Measurements from ENCODE around the gene DDX17. TPM values are rescaled to one million over a fixed set of nuclear protein-coding genes. Genes with fewer than 3 reads are reported as not detected.
A peak's percentile ranks its signal among the peaks of the same experiment; 100 is the strongest.

The DDX17 gene
- total and polyA plus RNA-seq, 4 donors = 141 to 1,771 (median 262) TPM

DNA sequence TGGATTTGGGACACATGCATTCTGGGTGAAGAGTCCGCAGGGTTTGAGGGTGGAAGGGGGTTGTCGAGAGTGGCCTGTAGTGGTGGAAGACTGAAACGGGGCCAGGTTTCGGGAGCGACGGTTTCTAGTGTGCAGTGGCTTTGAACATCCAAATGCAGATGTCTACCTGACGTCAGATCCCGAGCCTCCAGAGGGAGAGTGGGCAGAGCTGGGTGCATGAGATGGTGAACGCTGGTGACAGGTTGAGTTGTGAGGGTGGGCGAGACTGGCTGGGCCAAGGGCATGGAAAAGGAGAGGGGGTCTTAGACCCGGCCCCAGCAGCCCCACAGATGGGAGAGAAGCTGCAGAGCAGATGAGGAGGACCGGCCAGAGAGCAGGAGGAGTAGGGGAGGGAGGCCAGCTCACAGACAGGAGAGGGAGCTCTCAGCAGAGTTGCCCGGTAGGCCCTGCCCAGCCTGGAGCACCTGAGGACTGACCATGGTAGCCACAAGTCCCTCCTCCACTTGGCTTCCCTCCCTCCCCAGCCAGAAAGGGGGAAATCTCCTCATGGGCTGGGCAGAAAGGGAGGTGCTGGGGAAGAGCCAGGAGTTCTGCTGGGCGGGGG is 65.3 kb downstream of the DDX17 start:
- Histone ChIP-seq H3K4me1 (ENCODE audit: control insufficient read depth in 5 of 5, insufficient read depth in 5 of 5, low read length in 5 of 5) (no peaks in the 10 kb centered on the region), H3K9ac (ENCODE audit: insufficient read depth in 1 of 2, low read length in 2 of 2) (no peak overlapping the region), H3K4me3 (no peak overlapping the region), H3K27ac (ENCODE audit: low read depth in 1 of 2, low read length in 1 of 2) (peak overlapping the region in 1 of 2 donors; percentile 43), H3K27me3 (ENCODE audit: control insufficient read depth in 3 of 3, insufficient read depth in 3 of 3, low read length in 2 of 3) (peaks cover 0 to 16% (median 0%) of the 10 kb centered on the region in 3 donors), H3K9me3 (ENCODE audit: control insufficient read depth in 4 of 4, insufficient read depth in 3 of 4, low read length in 3 of 4) (no peaks in the 10 kb centered on the region), H3K36me3 (ENCODE audit: control insufficient read depth in 4 of 4, insufficient read depth in 4 of 4, low read length in 4 of 4) (no peaks in the 10 kb centered on the region)
- no peak for ATAC-seq (ENCODE audit: insufficient read depth, low FRiP score)
- TF ChIP-seq, protein P1, sequence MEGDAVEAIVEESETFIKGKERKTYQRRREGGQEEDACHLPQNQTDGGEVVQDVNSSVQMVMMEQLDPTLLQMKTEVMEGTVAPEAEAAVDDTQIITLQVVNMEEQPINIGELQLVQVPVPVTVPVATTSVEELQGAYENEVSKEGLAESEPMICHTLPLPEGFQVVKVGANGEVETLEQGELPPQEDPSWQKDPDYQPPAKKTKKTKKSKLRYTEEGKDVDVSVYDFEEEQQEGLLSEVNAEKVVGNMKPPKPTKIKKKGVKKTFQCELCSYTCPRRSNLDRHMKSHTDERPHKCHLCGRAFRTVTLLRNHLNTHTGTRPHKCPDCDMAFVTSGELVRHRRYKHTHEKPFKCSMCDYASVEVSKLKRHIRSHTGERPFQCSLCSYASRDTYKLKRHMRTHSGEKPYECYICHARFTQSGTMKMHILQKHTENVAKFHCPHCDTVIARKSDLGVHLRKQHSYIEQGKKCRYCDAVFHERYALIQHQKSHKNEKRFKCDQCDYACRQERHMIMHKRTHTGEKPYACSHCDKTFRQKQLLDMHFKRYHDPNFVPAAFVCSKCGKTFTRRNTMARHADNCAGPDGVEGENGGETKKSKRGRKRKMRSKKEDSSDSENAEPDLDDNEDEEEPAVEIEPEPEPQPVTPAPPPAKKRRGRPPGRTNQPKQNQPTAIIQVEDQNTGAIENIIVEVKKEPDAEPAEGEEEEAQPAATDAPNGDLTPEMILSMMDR (IDR thresholded peaks at IDR 0.05; ENCODE audit: control extremely low read depth, extremely low read depth) = no peak
- 84 to 86% methylated on average over 14 of the region's 14 CpGs for WGBS, 2 donors
- DNase-seq = no peak

DNA sequence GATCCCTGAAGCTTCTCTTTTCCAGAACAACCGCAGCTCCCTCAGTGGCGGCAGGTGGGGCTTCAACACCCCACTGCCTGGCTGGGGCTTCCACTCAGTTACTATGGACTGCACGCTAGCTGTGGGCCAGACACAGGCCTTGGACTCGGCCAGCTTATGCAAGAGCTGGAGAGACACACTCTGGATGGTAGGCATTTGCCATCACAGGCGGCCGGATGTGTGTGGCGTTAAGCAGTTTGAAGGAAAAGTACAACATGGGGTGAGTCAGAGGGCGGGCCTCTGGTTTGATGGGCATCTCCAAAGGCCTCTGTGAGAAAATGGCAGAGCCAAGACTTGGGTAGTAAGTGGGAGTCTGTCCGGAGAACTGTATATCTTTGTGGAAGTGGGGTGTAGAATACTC is 68.7 kb downstream of the DDX17 start:
- Histone ChIP-seq H3K36me3 (ENCODE audit: control insufficient read depth in 4 of 4, insufficient read depth in 4 of 4, low read length in 4 of 4) (no peaks in the 10 kb centered on the region), H3K9me3 (ENCODE audit: control insufficient read depth in 4 of 4, insufficient read depth in 3 of 4, low read length in 3 of 4) (no peaks in the 10 kb centered on the region), H3K9ac (ENCODE audit: insufficient read depth in 1 of 2, low read length in 2 of 2) (no peak overlapping the region), H3K27me3 (ENCODE audit: control insufficient read depth in 3 of 3, insufficient read depth in 3 of 3, low read length in 2 of 3) (peaks cover 0 to 6% (median 0%) of the 10 kb centered on the region in 3 donors), H3K4me3 (no peak overlapping the region), H3K4me1 (ENCODE audit: control insufficient read depth in 5 of 5, insufficient read depth in 5 of 5, low read length in 5 of 5) (no peaks in the 10 kb centered on the region), H3K27ac (ENCODE audit: low read depth in 1 of 2, low read length in 1 of 2) (no peak overlapping the region)
- WGBS, 2 donors = 95 to 96% methylated on average over 9 of the region's 9 CpGs
- ATAC-seq (ENCODE audit: insufficient read depth, low FRiP score) = no peak
- TF ChIP-seq, protein P1 (IDR thresholded peaks at IDR 0.05; ENCODE audit: control extremely low read depth, extremely low read depth) = no peak
- no peak for DNase-seq

DNA sequence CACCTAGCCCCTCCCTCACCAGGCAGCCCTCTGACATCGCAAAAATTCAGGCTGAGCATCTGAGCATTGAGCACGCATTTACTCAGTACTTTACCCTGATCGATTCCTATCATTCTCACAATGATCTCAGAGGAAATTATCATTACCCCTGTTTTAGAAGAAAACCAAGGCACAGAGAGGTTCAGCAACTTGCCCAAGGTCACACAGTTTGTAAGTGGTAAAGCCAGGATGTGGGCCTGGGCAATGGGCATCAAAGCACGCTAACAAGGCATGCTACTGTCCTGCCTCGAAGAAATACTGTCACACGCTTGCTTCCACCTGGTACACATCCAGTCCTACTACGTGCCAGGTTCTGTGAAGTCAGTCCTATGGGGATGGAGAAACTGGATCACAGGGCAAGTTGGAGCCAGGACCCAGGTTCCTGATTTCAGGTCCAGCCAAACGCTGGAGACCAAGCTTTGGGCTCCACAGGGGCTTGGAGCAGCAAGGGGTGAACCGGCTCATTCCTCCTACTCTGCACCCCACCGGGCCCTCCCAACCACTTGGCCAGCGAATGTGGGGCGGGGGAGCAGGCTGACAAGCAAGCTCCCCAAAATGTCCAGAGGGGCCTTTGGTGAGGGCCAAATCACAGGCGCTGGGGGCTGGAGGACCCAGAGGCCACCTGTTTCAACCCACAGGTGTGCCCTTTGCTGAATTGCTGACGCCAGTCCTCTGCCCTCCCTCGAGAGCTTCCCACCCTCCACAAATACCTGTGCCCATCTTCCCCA is 69.3 kb downstream of the DDX17 start:
- Histone ChIP-seq H3K9me3 (ENCODE audit: control insufficient read depth in 4 of 4, insufficient read depth in 3 of 4, low read length in 3 of 4) (no peaks in the 10 kb centered on the region), H3K27me3 (ENCODE audit: control insufficient read depth in 3 of 3, insufficient read depth in 3 of 3, low read length in 2 of 3) (peaks cover 0 to 6% (median 0%) of the 10 kb centered on the region in 3 donors), H3K4me3 (no peak overlapping the region), H3K27ac (ENCODE audit: low read depth in 1 of 2, low read length in 1 of 2) (no peak overlapping the region), H3K36me3 (ENCODE audit: control insufficient read depth in 4 of 4, insufficient read depth in 4 of 4, low read length in 4 of 4) (no peaks in the 10 kb centered on the region), H3K9ac (ENCODE audit: insufficient read depth in 1 of 2, low read length in 2 of 2) (no peak overlapping the region), H3K4me1 (ENCODE audit: control insufficient read depth in 5 of 5, insufficient read depth in 5 of 5, low read length in 5 of 5) (no peaks in the 10 kb centered on the region)
- TF ChIP-seq, protein P1 (IDR thresholded peaks at IDR 0.05; ENCODE audit: control extremely low read depth, extremely low read depth) = no peak
- ATAC-seq (ENCODE audit: insufficient read depth, low FRiP score) = no peak
- no peak for DNase-seq
- WGBS, 2 donors = 90 to 91% methylated on average over 15 of the region's 15 CpGs

All from lung (tissue), 12 donors.